Fibroblast of the conjunctiva (primary cell): ENCODE measurements around the gene LASP1NB.
"Not testable (repeated sequence)": the region's sequence is repeated elsewhere in the genome, so short reads cannot be mapped to it uniquely, and the experiment has no call there.

Experiments
- DNase-seq: peaks from one replicate; pipeline ENCODE4 v3.0.0-alpha.2; 2010; ENCODE audit warnings: low read depth

The LASP1NB gene

DNA sequence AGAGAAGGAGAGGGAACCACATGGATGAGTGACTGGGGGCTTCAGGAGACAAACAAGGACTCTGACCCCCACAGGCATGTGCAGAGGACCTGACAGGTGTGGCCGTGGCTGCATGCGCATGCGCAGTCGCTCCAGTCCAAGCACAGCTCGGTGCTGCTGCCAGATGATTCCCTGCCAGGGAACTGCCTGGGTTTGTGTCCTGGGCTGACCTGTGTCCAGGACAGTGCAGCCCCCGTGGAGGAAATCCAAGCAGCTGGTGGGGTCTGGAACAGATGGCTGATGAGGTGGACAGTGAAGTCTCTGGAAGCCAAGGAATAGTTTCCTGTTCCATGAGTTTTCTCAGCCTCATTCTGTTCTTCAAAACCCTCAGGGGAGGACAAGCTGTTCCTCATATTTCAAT is 28.2 kb upstream of the LASP1NB start:
- peak; percentile 35 for DNase-seq

GRCh38 chr17:38897671-38898290 is 27.6 kb upstream of the LASP1NB start:
- DNase-seq = no peak

DNA sequence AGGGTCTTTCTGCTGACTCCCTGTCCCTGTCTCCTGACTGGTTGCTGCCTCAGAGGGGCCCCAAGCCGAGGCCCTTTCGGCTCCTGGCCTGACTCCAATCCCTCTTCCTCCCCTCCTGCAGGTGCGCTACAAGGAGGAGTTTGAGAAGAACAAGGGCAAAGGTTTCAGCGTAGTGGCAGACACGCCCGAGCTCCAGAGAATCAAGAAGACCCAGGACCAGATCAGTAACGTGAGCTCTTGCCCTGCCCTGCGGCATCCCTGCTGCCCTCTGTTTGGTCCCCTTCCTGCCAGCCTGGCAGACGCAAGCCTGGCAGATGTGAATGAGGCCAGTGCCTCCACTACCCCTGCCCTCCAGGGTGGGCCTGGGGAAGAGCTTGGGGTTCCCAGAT is 27.1 kb upstream of the LASP1NB start:
- no peak for DNase-seq

DNA sequence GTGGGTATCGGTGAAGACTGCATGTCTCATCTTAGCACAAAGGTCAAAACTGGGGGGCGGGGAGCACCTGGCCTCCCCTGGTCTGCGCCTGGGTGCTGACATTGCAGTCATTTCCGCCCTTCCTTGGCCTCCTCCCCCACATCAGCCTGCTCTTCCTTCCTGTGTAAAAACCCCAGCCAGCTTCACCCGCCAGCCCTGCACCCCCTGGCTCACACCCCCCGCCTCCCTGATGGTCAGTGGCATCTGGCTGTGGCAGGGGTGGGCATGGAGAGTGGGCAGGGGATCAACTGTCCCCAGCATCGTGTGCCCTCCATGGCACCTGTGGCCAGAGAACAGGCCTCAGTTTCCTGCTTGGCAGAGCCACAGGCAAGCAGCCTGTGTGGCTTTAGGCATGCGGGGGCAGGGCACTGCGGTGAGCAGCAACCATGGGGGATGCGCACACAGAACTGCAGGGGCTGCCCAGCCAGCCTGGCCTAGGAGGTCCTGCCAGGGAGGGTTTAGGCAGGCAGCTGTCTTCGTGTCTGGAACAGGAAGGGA is 26.5 kb upstream of the LASP1NB start:
- DNase-seq = no peak

- no peak for DNase-seq
These were observed 26.0 kb upstream of the LASP1NB start for GRCh38 chr17:38899421-38899820.

- peak; percentile 81 for DNase-seq
These were observed 24.3 kb upstream of the LASP1NB start for GRCh38 chr17:38900978-38901656.

DNA sequence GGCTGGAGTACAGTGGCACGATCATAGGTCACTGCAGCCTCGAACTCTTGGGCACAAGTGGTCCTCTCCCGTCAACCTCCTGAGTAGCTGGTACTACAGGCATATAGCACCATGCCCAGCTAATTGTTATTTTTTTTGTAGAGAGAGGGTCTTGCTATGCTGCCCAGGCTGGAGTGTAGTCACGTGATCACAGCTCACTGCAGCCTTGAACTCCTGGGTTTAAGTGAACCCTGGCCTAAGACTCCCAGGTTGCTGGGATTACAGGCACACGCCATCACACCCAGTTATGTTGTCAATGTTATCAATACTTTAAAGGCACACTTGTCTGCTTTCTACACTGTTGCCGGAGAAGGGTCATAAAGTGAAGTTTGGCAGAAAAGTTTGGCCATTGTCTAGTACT is 22.0 kb upstream of the LASP1NB start:
- DNase-seq = no peak

GRCh38 chr17:38904892-38905291 is 20.5 kb upstream of the LASP1NB start:
- DNase-seq = no peak

DNA sequence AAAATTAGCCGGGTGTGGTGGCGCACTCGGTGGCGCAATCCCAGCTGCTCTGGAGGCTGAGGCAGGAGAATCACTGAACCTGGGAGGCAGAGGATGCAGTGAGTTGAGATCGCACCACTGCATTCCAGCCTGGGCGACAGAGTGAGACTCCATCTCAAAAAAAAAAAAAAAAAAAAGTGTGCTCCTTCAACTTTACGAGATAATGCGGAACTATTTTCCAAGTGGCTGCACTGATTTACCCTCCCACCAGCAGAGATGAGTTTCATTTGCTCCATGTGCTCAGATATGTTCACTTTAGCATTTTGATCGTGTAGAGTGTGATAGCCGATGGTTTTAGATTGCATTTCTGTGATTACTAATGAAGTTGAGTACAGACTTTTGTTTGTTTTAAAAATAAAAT is 20.0 kb upstream of the LASP1NB start:
- DNase-seq = no peak

- DNase-seq = no peak
These were observed 18.8 kb upstream of the LASP1NB start for GRCh38 chr17:38906460-38907228.

DNA sequence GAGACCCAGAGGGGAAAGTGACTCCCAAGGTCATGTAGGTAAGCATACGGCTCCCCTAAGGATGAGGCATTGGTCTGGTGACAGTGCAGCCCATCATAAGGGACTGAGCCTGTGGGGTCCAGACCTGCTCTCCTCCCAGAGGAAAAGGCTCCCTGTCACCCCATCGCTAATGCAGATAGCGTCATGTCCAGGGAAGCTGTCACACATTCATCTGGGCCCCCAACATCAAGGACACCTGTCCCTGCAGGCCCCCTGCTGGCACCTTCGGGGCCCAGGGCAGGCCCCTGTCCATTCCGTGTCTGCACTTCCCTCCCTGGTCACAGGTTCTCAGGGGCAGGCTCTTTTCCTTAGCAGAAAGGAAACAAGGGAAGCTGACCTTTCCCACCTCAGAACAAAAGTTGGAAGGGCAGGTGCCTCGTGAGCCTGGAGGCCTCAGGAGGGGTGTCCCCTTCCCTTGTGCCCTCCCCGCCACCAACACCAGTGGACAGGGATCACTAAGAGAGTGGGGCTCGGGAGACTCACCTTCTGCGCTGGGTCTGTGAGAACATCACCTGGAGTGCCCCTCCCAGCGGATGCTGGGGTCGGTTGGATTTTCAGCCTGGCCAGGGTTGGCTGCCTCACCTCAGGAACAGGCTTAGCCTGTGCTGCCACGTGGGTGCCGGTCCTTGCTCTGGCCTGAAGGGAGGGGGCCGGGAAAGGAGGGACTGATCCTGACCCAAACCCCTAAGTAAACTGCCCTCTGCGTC is 17.3 kb upstream of the LASP1NB start:
- DNase-seq = no peak

- no peak for DNase-seq
These were observed 16.7 kb upstream of the LASP1NB start for GRCh38 chr17:38908676-38909181.

DNA sequence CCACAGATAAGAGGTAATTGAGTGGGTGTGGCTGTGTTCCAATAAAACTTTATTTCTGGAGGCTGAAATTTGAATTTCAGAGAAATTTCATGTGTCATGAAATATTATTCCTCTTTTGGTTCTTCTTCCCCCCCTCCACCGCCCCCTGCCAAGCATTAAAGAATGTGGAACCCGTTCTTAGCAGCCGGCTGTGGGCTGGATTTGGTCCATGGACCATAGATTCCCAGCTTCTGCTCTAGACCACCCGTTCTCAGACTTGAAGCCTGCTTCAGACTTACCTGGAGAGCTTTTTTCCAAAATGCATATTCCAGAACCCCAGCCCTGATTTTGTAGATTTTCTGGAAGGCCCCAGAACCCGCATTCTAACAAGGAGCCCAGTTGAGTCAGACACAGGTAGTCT is 15.1 kb upstream of the LASP1NB start:
- DNase-seq = no peak

GRCh38 chr17:38911081-38911730 is 14.2 kb upstream of the LASP1NB start:
- DNase-seq = no peak

DNA sequence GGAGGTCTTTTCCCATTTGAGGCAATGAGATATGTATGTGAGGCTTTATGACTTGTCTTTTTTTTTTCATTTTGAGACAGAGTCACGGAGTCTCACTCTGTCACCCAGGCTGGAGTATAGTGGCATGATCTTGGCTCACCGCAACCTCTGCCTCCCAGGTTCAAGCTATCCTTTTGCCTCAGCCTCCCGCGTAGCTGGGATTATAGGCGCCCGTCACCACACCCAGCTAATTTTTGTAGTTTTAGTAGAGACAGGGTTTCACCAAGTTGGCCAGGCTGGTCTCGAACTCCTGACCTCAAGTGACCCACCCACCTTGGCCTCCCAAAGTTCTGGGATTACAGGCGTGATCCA is 13.7 kb upstream of the LASP1NB start:
- DNase-seq = not testable (repeated sequence)

DNA sequence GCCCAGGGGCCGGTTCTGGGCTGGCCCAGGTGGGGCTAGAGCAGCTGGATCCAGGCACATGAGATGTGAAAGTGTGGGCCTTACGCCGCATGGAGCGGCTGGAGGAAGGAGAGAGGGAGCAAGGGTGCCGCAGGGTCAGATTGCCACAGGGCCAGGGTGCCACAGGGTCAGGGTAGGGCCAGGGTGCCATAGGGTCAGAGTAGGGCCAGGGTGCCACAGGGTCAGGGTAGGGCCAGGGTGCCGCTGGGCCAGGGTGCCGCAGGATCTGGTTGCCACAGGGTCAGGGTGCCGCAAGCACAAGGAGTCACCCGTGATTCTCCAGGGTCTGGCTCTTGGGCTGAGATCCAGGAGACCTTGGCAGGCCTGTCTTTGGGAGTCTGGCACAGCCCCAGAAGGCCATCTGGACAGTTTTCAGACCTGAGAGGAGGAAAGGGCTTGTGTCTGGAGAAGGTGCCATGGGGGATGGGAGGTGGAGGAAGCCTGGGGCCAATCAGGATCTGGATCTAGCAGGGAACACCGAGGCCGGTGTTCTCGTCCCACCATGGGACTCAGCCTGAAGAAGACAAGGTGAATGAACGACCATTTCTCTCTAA is 13.1 kb upstream of the LASP1NB start:
- no peak for DNase-seq

DNA sequence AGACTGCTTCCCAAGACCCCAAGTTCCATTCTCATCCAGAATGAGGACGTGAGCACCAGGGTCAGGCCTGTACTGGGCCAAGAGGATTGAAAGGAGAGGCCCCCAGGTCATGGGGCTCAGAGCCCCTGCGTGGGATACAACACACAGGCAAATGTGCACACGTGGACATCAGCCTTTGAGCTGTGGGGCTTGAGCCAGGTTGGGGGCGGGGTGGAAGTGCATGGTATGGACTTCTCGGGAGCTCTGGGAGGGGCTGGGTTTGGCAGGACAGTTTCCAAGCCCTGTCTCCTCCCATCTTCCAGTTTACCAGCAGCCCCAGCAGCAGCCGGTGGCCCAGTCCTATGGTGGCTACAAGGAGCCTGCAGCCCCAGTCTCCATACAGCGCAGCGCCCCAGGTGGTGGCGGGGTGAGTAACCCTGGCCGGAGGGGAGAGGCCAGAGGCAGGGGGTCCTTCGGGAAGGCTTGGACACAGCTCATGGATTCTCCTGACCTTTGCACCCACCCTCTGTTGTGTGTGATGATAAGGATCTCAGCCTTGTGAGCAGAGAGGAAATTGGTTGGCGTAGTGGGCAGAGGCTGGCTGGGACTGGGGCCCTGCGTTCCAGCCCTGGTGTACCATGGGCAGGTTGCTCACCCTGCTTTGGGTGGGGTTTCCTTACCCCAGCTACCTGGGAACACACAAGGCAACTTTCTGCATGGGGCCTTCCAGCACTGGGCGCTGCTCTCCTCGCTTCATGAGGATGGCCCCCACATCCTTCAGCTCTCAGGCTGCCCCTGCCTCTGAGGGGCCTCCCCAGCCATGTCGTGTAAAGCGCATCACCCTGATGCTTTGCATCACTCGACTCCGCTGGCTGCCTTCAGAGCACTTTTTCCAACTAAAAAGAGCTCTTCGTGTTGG is 10.4 kb upstream of the LASP1NB start:
- DNase-seq = no peak

GRCh38 chr17:38915639-38915995 is 9.8 kb upstream of the LASP1NB start:
- no peak for DNase-seq

DNA sequence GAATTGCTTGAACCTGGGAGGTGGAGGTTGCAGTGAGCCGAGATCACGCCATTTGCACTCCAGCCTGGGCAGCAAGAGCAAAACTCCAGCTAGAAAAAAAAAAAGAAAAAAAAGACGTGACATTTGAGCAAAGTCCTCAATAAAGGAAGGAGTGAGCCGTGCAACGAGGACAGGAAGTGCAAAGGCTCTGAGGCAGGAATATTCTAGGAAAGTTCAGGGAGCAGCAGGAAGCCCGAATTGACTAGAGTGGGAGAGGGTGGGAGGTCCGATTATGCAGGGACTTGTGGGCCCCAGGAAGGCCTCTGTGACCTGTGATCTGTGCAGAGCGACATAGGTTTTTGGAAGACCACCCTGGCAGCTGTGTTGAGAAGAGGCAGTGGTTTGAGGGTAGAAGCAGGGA is 8.6 kb upstream of the LASP1NB start:
- DNase-seq = no peak

DNA sequence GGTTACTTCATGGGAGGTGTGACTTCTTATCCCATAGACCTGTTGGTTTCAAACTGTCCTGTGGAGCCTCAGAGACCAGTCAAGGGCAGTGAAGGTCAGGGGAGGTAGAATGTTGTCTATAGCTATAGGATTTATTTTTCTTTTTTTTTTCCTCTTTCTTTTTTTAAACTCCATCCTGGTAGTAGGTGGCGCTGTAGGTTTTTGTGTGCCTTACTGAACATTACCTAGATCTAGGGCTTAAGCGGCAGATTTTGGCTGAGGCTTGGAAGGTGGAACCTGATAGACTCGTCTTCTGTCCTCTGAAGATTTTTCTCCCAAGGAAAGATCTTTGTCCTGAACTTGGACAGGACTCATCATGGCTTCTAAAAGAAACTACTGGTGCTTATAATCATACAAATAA is 8.2 kb upstream of the LASP1NB start:
- no peak for DNase-seq
